ENCODE results near the gene KIAA1217. TPM values are rescaled to one million over a fixed set of nuclear protein-coding genes. Genes with fewer than 3 reads are reported as not detected.

The KIAA1217 gene
- total and polyA plus RNA-seq, 2 of the 8 experiments (the other 6 are each of a cell fraction or from before 2014, with no cell fraction given): 4.5 to 15.6 TPM

DNA sequence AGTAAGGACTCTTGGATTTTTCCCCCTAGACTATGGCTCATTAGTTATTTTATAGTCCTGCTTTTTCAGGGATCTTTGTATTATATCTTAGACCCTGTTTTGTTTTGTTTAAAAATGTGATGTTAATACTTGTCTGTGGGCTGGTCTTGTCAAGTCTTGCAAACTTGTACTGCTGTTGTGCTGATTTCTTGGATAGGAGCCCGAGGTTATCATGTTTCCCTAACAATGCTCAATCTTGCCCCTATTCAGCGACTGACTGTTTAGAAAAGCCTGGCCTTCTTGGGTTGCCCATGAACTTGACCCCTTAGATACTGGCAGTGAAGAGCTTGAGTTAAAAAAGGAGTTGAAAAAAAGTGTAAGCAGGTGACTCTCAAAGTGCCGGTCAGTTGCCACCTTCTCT is 115.7 kb downstream of the KIAA1217 start (continued):
- no peak for TF ChIP-seq SIX5 (IDR thresholded peaks at IDR 0.05; ENCODE audit: low read depth, low read length)
- no peak for TF ChIP-seq SAP30 (IDR thresholded peaks at IDR 0.05; ENCODE audit: insufficient read depth, insufficient replicate concordance, low read length)
- TF ChIP-seq CREB1 (IDR thresholded peaks at IDR 0.05): no peak

Measured in H1 (cell line).